Prostate gland (tissue), 2 donors: ENCODE measurements around the gene CDC45.

Experiments used
- CTCF ChIP-seq, 4 experiments: fragments of 200-600 bp in 2 of 4; fragments of 450-650 bp in 2 of 4; sonication (generic) in 2 of 4; IDR thresholded peaks; 1 replicate in 3 of 4; 2 replicates in 1 of 4; pipeline ENCODE4 v1.5.1; 2016 to 2019; ENCODE audit warnings: antibody characterized with exemption in 4 of 4, mild to moderate bottlenecking in 2 of 4, moderate library complexity in 2 of 4
- POLR2AphosphoS5 ChIP-seq: sonication (generic); formaldehyde crosslinking; IDR thresholded peaks from one replicate; pipeline ENCODE4 v1.6.1; 2017; ENCODE audit warnings: antibody characterized with exemption

- TF ChIP-seq CTCF (IDR thresholded peaks at IDR 0.05) (no peak), POLR2AphosphoS5 (no peak)
Measured at GRCh38 chr22:19446603-19447329, 33.0 kb upstream of the CDC45 start.
